Mucosa of descending colon (tissue), 3 donors: ENCODE data around the gene KDM4C. TPM values are rescaled to one million over a fixed set of nuclear protein-coding genes. Genes with fewer than 3 reads are reported as not detected.
A peak's percentile ranks its signal among the peaks of the same experiment; 100 is the strongest.

Source experiments
- ATAC-seq: fragments of 200-7000 bp; cut with Tn5 transposase; one replicate; pipeline ENCODE4 v1.9.1; 2020; ENCODE audit warnings: mild to moderate bottlenecking, moderate library complexity
- DNase-seq, 3 donors: peaks; one replicate each; pipeline ENCODE4 v3.0.0-alpha.2; 2020
- H3K36me3 ChIP-seq: fragments of 200-600 bp; one replicate; pipeline ENCODE4 v1.8.0; 2021; ENCODE audit warnings: low read depth, mild to moderate bottlenecking
- H3K4me1 ChIP-seq: fragments of 200-600 bp; one replicate; pipeline ENCODE4 v1.8.0; 2021; ENCODE audit warnings: low read depth, mild to moderate bottlenecking
- H3K4me3 ChIP-seq: fragments of 200-600 bp; one replicate; pipeline ENCODE4 v1.8.0; 2021; ENCODE audit warnings: mild to moderate bottlenecking
- H3K9me3 ChIP-seq: fragments of 200-600 bp; one replicate; pipeline ENCODE4 v1.8.0; 2021; ENCODE audit warnings: mild to moderate bottlenecking
- CTCF ChIP-seq: fragments of 200-600 bp; IDR thresholded peaks from one replicate; pipeline ENCODE4 v1.8.0; 2022; ENCODE audit warnings: antibody characterized with exemption, mild to moderate bottlenecking
- intact Hi-C, 2 donors: fragments of 100-400 bp; cut with DNase I in 1 of 2; cut with micrococcal nuclease in 1 of 2; formaldehyde crosslinking; loops; one replicate each; pipeline versions ENCODE4 v1.11.0 to v1.11.1; 2022; cut with DNase I, micrococcal nuclease
- total RNA-seq, 3 donors: library from RNA; stranded (reverse); fragmentation: NEBNext Ultra II Directional in 2 of 3; extraction: Animal tissue kit (Norgen Biotek cat#: 25700) in 2 of 3; gene quantifications; one replicate each; pipeline versions ENCODE4 v1.2.1 to v1.2.4, GENCODE V29; 2021 to 2023
- donor health status: DM: no; HTN: no; CAD: no; lungs with moderate emphysema.
- donor health status: DM: no; HTN: no; CAD: no.
- donor health status: DM: no; HTN: yes; CAD: no.

KDM4C gene
- total RNA-seq, 3 donors from 2014 or later = 44.6 to 74.9 (median 50.9) TPM

GRCh38 chr9:6816581-6816980 is 58.8 kb downstream of the KDM4C start:
- intact Hi-C loops = no loop called here
- no peak for TF ChIP-seq CTCF
- DNase-seq (no peak), ATAC-seq (no peak)
- H3K36me3 ChIP-seq = no peaks in the 10 kb centered on the region
- H3K9me3 ChIP-seq = no peaks in the 10 kb centered on the region
- peaks cover 5% of the 10 kb centered on the region for H3K4me1 ChIP-seq
- no peak overlapping the region for H3K4me3 ChIP-seq

GRCh38 chr9:6818292-6818922 is 60.6 kb downstream of the KDM4C start:
- Histone ChIP-seq H3K9me3 (no peaks in the 10 kb centered on the region), H3K36me3 (no peaks in the 10 kb centered on the region), H3K4me1 (peaks cover 5% of the 10 kb centered on the region), H3K4me3 (no peak overlapping the region)
- ATAC-seq = peak; percentile 73
- peak in 1 of 3 donors; percentile 33 for DNase-seq
- intact Hi-C loops = no loop called here
- TF ChIP-seq CTCF = no peak

- Histone ChIP-seq H3K4me1 (peaks cover 5% of the 10 kb centered on the region), H3K36me3 (no peaks in the 10 kb centered on the region), H3K4me3 (no peak overlapping the region), H3K9me3 (no peaks in the 10 kb centered on the region)
- peak; percentile 78 for ATAC-seq
- intact Hi-C loops = no loop called here
- no peak for TF ChIP-seq CTCF
- no peak for DNase-seq
Measured at GRCh38 chr9:6819112-6819511, 61.3 kb downstream of the KDM4C start.

- peaks cover 5% of the 10 kb centered on the region for H3K4me1 ChIP-seq
- no peaks in the 10 kb centered on the region for H3K36me3 ChIP-seq
- intact Hi-C loops = no loop called here
- H3K4me3 ChIP-seq = no peak overlapping the region
- DNase-seq (no peak), ATAC-seq (peak; percentile 13)
- TF ChIP-seq CTCF = no peak
- H3K9me3 ChIP-seq = no peaks in the 10 kb centered on the region
Measured at GRCh38 chr9:6819529-6819928, 61.8 kb downstream of the KDM4C start.

GRCh38 chr9:6822696-6823095 is 64.9 kb downstream of the KDM4C start:
- ATAC-seq = no peak
- H3K4me3 ChIP-seq = no peak overlapping the region
- intact Hi-C loops = no loop called here

More at GRCh38 chr9:6822696-6823095, 64.9 kb downstream of the KDM4C start:
- DNase-seq = no peak
- Histone ChIP-seq H3K4me1 (peaks cover 5% of the 10 kb centered on the region), H3K9me3 (no peaks in the 10 kb centered on the region), H3K36me3 (no peaks in the 10 kb centered on the region)
- TF ChIP-seq CTCF = no peak
